MM.1S (cell line): ENCODE data around the gene NALCN.

ENCODE experiments used
- DNase-seq: peaks from one replicate; pipeline ENCODE4 v3.0.0-alpha.2; 2015
- H2AFZ ChIP-seq: fragments of 300-600 bp; sonication (generic); 2 replicates; pipeline ENCODE4 v1.6.0; 2016; ENCODE audit warnings: antibody characterized with exemption, low read length
- H3F3A ChIP-seq: fragments of 300-600 bp; sonication (generic); 2 replicates; pipeline ENCODE4 v1.6.1; 2016; ENCODE audit warnings: mild to moderate bottlenecking, antibody characterized with exemption, low read length, moderate library complexity, mixed read lengths; ENCODE audit not compliant: insufficient read depth
- H3K27ac ChIP-seq: fragments of 300-600 bp; sonication (generic); 2 replicates; pipeline ENCODE4 v1.5.1; 2016; ENCODE audit warnings: mild to moderate bottlenecking, low read length
- H3K27me3 ChIP-seq: fragments of 300-600 bp; sonication (generic); replicated peaks from 2 replicates; pipeline ENCODE4 v1.6.0; 2016; ENCODE audit warnings: low read length; ENCODE audit not compliant: insufficient read depth
- H3K36me3 ChIP-seq: fragments of 300-600 bp; sonication (generic); replicated peaks from 2 replicates; pipeline ENCODE4 v1.6.1; 2016; ENCODE audit warnings: mild to moderate bottlenecking, low read length, mixed read lengths; ENCODE audit not compliant: insufficient read depth
- H3K4me1 ChIP-seq: fragments of 300-600 bp; sonication (generic); 2 replicates; pipeline ENCODE4 v1.6.1; 2016; ENCODE audit warnings: low read length, mixed read lengths
- H3K4me2 ChIP-seq: fragments of 300-600 bp; sonication (generic); 2 replicates; pipeline ENCODE4 v1.6.0; 2016; ENCODE audit warnings: low read depth, low read length
- H3K4me3 ChIP-seq: fragments of 300-600 bp; sonication (generic); 2 replicates; pipeline ENCODE4 v1.5.1; 2016; ENCODE audit warnings: low read length, mixed read lengths
- H3K79me2 ChIP-seq: fragments of 300-600 bp; sonication (generic); 2 replicates; pipeline ENCODE4 v1.6.1; 2016; ENCODE audit warnings: mixed run types, low read length, mixed read lengths
- H3K9ac ChIP-seq: fragments of 300-600 bp; sonication (generic); 2 replicates; pipeline ENCODE4 v1.6.1; 2016; ENCODE audit warnings: low read length, mixed read lengths
- H3K9me2 ChIP-seq: fragments of 300-600 bp; sonication (generic); replicated peaks from 2 replicates; pipeline ENCODE4 v1.6.1; 2016; ENCODE audit warnings: mild to moderate bottlenecking, low read length, mixed read lengths; ENCODE audit not compliant: insufficient read depth
- H3K9me3 ChIP-seq: fragments of 300-600 bp; sonication (generic); replicated peaks from 2 replicates; pipeline ENCODE4 v1.6.1; 2016; ENCODE audit warnings: mild to moderate bottlenecking, low read length, mixed read lengths; ENCODE audit not compliant: insufficient read depth
- H4K20me1 ChIP-seq: fragments of 300-600 bp; sonication (generic); 2 replicates; pipeline ENCODE4 v1.6.1; 2016; ENCODE audit warnings: mild to moderate bottlenecking, low read length, moderate library complexity, mixed read lengths; ENCODE audit not compliant: insufficient read depth
- CTCF ChIP-seq: fragments of 300-600 bp; sonication (generic); IDR thresholded peaks from 2 replicates; pipeline ENCODE4 v1.5.1; 2016; ENCODE audit warnings: antibody characterized with exemption, low read length, mixed read lengths
- EZH2 ChIP-seq: fragments of 300-600 bp; sonication (generic); optimal IDR thresholded peaks from 2 replicates; pipeline ENCODE3; 2017; ENCODE audit warnings: low read depth, mild to moderate bottlenecking, antibody characterized with exemption, low read length, mixed read lengths
- EZH2phosphoT487 ChIP-seq: fragments of 300-600 bp; sonication (generic); IDR thresholded peaks from 2 replicates; pipeline ENCODE4 v1.6.1; 2018; ENCODE audit warnings: antibody characterized with exemption, low read length

Gene NALCN

GRCh38 chr13:101116826-101117225 is 299.5 kb downstream of the NALCN start:
- no peak overlapping the region for H3K4me3 ChIP-seq
- H3K9me2 ChIP-seq, result no peaks in the 10 kb centered on the region
- no peak overlapping the region for H3K4me2 ChIP-seq
- H3K4me1 ChIP-seq, result no peaks in the 10 kb centered on the region
- H3K9me3 ChIP-seq, result no peaks in the 10 kb centered on the region
- H3K9ac ChIP-seq, result no peak overlapping the region
- TF ChIP-seq EZH2 (no peak), CTCF (no peak), EZH2phosphoT487 (no peak)
- H3K36me3 ChIP-seq, result no peaks in the 10 kb centered on the region
- no peak for DNase-seq
- H3K79me2 ChIP-seq, result no peaks in the 10 kb centered on the region
- H3K27me3 ChIP-seq, result no peaks in the 10 kb centered on the region
- no peaks in the 10 kb centered on the region for H4K20me1 ChIP-seq
- no peak overlapping the region for H3K27ac ChIP-seq
- no peaks in the 10 kb centered on the region for H3F3A ChIP-seq
- H2AFZ ChIP-seq, result no peak overlapping the region

GRCh38 chr13:101116341-101116740 is 300.0 kb downstream of the NALCN start:
- Histone ChIP-seq H3K9me3 (no peaks in the 10 kb centered on the region), H3K79me2 (no peaks in the 10 kb centered on the region), H3K4me2 (no peak overlapping the region), H3K4me1 (no peaks in the 10 kb centered on the region), H3K9me2 (no peaks in the 10 kb centered on the region), H3K4me3 (no peak overlapping the region), H3F3A (no peaks in the 10 kb centered on the region), H3K27me3 (no peaks in the 10 kb centered on the region), H4K20me1 (no peaks in the 10 kb centered on the region), H2AFZ (no peak overlapping the region), H3K9ac (no peak overlapping the region), H3K27ac (no peak overlapping the region), H3K36me3 (no peaks in the 10 kb centered on the region)
- TF ChIP-seq EZH2 (no peak), CTCF (no peak), EZH2phosphoT487 (no peak)
- DNase-seq, result no peak

GRCh38 chr13:101115762-101116171 is 300.5 kb downstream of the NALCN start:
- H3K9me3 ChIP-seq, result no peaks in the 10 kb centered on the region
- H4K20me1 ChIP-seq, result no peaks in the 10 kb centered on the region
- H3K4me1 ChIP-seq, result no peaks in the 10 kb centered on the region
- no peak overlapping the region for H3K4me2 ChIP-seq
- H2AFZ ChIP-seq, result no peak overlapping the region
- TF ChIP-seq CTCF (peak; percentile 19; the same call in 1 of the 2 replicates), EZH2 (no peak)
- H3K9ac ChIP-seq, result no peak overlapping the region
- no peaks in the 10 kb centered on the region for H3K9me2 ChIP-seq
- H3K27me3 ChIP-seq, result no peaks in the 10 kb centered on the region
- no peaks in the 10 kb centered on the region for H3F3A ChIP-seq
- no peak overlapping the region for H3K4me3 ChIP-seq
- no peak overlapping the region for H3K27ac ChIP-seq
- H3K36me3 ChIP-seq, result no peaks in the 10 kb centered on the region
- no peaks in the 10 kb centered on the region for H3K79me2 ChIP-seq
- no peak for DNase-seq
